GM18907 (cell line): ENCODE results near the gene EIF2D.
A peak's percentile ranks its signal among the peaks of the same experiment; 100 is the strongest.
"Not testable (repeated sequence)": the region's sequence is repeated elsewhere in the genome, so short reads cannot be mapped to it uniquely, and the experiment has no call there.

Experiments used
- ATAC-seq: cut with Tn5 transposase; IDR thresholded peaks from one replicate; pipeline ENCODE4 v1.9.1; 2021; ENCODE audit warnings: mild to moderate bottlenecking, moderate library complexity; ENCODE audit not compliant: unreplicated experiment

Gene EIF2D

DNA sequence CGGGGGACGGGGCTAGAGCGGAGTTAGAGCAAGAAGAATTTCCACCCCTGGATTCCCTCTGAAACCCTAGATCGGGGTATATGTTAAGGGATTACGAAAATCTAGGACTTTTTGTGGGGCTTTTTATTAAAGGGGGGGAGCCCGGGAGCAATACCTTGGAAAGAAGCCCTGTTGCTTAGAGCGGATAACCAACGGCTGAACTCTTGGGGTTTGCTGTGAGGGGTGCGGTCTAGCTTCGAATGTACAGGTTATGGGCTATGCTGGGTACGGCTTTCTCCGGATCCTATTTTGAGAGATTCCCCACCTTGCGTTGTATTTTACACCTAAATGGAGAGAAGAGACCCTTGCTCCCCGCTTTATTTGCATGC is 23.7 kb upstream of the EIF2D start:
- ATAC-seq: peak; percentile 10

DNA sequence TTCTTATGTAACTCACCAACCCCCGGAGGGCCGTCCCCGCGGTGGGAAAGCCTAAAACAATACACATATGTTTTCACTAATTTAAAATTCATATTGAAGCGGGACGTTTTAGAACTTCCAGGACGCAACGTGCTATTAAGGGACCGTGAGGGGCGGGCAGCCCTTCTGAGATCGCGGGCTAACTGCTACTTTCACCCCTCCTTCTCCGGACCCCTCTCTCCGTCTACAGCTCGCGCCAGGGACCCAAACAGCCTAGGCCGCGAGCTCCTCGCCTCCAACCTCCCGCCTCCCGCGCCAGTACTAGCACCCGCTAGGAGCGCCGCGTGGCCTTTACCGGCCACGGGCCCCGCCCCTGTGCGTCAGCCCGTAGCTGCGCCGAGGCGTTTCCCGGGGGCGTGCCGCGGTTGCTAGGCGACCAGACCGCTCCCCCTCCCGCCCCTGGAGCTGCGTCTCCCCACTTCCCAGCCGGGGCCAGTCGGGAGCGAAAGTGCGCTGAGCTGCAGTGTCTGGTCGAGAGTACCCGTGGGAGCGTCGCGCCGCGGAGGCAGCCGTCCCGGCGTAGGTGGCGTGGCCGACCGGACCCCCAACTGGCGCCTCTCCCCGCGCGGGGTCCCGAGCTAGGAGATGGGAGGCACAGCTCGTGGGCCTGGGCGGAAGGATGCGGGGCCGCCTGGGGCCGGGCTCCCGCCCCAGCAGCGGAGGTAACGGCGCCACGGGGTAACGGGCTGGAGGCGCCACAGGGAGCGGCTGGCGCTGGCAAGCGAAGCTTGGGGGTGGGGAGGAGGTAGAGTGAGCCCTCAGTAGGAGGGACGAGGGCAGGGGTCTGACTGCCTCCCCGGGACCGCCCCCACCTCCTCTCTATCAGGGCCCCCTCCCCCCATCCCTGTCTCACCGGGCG is 23.1 kb upstream of the EIF2D start, which contains the start of gene DYRK3:
Gene DYRK3, plus strand, starts transcription at position 457 of the 898 bp plus-strand sequence. Its CDS starts 168 bp downstream, at position 625.
- peak; percentile 88 for ATAC-seq

DNA sequence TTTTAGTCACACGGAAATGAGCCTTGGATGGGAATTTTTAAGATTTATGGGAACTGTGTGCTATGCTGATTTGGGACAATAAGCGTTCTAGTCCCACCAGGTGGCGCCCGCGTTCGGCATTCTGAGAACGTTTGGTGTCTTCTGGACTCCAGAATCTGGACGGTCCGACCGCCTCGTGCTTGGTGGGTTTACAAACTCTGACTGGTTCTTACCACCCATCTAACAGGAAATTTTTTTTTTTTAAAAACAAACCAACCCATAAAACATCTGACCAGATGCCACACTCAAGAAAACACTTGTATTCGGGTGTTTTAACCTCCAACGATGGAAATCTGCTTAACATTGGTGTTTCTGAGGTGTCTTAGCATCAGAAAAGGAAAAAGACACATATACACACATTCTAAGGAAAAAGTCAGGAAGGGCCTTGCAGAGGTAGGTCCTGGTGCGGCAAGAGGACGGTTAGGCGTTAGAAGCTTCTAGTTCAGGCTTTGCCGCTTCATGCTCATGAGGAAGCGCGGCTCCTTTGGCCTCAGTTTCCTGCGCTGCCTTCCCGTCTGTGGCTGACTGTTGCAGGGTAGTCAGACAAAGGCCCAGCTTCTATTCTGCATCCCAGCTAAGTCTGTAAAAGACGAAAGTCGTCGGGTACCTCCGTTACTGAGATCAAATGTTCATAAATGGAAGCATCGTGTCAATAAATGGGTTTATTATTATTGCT is 22.3 kb upstream of the EIF2D start:
- no peak for ATAC-seq

DNA sequence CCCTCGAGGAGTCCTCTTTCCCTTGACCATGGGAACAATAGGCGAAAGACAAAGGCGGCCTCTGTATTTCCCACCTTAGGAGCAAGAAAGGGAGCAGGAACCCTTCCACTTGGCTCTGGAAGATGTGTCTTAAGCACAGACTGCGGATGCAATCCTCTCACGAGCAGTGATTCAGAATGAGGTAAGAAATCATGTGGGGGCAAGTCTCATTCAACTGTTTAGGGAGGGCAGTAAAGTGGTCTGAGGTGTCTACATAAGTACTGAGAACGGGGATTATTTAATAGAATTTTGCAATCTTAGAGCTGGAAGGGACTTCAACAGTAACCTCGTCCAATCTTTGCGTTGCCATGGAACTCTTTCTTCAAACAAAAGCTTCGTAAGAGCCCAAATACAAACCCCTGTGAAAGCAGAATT is 21.4 kb upstream of the EIF2D start:
- ATAC-seq: no peak

DNA sequence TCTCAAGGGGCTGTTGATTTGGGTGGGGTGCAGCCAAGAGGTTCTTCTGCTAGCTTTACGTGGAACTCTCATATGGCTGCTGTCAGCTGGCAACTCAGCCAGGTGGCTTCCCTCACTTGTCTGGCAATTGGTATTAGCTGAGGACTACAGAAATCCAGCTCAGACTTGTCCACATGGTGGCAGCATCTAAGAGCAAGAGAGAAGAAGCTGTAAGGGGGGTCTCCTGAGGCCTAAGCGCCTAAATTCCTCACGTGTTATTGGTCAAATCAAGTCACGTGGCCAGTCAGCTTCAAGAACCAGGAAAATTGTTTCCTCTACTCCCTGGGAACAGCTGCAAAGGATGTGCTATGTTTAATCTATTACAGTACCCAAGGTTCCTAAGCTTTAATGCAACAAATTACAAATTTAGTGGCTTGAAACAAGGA is 18.8 kb upstream of the EIF2D start:
- peak; percentile 31 for ATAC-seq

DNA sequence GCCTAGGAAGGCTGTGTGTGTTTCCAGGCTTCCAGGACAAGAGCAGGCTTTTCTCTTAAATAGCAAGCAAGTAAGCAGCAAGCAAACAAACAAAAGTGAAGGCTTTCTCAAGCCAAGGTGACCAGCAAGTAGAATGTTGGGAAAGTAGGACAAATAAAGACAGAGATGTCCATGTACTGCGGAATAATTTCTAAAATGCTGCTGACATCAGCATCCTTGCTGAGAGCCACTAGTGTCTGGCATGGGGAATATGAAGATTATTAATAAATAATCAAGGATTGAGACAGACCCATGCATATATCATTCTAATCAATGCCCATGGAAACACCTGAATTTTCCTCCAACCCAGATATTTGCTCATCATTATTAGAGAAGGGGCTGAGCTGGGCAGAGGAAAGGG is 16.7 kb upstream of the EIF2D start:
- ATAC-seq: no peak

DNA sequence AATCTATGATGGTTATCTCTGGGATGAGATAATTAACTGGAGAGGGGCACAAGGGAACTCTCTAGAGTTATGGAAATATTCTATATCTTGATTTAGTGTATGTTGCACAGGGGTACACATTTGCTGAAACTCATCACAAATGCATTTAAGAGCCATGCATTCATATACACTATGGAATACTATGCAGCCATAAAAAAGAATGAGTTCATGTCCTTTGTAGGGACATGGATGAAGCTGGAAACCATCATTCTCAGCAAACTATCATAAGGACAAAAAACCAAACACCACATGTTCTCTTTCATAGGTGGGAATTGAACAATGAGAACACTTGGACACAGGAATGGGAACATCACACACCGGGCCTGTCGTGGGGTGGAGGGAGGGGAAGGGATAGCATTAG is 14.1 kb upstream of the EIF2D start:
- not testable (repeated sequence) for ATAC-seq

DNA sequence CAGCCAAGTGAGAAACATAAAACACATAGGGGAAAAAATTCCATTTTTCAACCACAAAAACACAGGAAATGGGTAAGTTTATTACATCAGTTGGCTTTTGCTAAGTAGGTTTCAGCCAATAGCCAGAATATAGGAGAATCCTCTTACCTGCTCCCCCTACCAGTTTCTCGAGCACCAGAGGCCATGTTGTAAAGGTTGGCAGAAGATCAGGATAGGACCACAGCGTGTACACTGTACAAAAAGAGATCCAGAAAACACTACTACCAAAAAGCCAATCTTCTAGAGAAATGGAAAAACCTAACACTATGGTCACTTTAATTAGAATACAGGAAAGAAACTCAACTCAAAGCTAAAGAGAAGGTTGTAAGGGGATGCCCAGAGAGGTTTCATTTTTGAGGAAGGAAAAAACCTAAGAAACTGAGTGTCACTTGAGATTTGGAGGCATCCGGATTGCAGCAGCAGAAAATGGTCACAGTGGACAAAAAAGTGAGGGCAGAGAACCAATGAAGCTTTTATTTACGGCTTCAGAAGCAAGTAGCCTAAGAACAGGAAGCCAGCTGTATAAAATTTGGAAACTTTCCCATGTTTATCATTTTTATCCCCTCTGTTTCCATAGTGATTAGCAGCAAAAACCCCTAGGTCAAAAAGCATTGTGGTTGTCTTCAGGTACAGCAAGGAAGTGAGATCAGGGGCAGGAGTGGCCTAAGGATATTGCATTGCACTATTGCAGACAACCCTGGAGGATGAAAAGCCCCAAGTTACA is 2.9 kb downstream of the EIF2D start:
- peak; percentile 30 for ATAC-seq

DNA sequence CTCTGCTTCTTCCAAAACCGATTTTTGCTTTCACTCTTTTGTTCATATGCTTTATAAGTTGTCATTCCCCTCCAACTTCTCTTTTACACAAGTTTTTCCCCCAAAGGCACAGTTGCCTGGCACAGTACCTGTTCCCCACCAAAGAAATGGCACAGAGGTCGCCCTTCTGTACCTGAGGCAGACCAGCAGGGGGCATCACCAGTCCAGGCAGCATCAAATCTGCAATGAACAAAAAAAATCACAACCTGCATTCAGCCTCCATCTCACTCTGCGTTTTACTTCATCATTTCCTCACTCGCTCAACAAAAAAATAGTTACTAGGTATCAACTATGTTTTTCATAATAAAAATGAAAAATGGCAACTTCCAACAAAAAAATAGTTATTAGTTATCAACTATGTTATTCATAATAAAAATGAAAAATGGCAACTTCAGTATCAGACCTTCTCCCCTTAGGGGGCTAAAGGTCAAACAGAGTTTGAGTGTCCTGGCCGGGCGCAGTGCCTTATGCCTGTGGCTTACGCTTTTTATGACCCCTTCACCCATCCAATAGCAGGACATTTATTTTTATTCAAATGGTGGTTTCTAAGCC is 4.1 kb downstream of the EIF2D start:
- no peak for ATAC-seq

DNA sequence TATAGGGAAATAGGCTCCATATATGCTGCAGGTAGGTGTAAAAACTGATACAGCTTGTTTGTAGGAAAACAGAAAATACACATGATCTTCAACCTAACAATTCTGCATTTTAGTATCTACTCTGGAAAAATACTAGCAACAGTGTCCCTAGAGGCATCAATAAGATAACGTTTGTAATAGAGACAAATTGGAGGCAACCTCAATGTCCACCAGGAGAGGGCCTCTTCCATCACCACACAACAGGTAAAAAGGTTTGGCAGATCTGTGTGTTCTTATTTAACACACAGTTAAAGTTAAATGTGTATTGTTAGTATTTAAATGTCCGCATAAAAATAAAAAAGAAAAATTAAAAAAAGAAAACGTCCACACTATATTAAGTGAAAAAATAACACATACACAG is 5.4 kb downstream of the EIF2D start:
- no peak for ATAC-seq

DNA sequence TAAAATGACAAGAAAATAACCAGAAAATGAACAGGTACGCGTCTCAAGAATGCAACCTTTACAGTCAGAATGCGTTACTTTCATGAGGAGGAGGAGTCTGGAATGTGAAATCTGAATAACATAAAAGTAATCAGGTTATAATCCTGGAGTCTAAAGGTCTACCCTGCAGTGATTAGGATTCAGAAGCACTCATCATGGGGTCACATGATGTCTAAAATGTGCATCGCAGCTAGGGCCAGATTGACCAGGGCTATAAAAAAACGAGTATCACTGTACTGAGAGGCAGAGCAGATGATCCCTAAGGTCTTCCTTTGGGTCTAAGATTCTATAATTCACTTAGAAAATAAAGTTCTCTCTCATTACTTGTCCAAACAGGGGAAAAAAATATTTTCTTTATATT is 7.4 kb downstream of the EIF2D start:
- no peak for ATAC-seq

DNA sequence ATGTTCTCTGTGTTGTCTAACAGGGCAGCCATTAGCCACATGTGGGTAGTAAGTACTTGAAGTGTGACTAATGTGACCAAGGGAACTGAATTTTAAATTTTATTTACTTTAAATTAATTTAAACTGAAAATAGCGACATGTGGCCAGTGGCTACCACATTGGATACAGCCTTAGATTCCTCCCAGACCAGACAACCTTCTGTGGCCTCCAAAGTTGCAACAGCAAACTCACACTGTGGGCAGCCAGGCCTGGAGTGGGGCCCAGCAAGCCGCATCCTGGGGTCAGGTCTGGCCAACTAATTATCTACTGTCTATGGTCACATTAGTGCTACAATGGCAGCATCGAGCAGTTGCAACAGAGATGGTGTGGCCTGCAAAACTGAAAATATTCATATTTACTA is 11.7 kb downstream of the EIF2D start:
- no peak for ATAC-seq

DNA sequence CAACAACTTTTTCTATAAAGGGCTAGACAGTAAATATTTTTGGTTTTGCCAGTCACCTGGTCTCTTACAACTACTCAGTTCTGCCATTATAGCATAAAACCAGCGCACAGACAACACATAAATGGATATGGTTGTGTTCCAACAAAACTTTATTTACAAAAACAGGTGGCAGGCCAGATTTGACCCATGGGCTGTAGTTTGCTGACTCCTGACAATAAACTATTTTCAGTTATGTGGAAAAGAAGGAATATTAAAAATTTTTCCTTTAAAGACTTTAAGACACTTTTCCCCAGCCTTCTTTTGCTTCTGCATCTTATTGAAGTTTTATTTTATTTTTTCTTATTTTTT is 16.0 kb downstream of the EIF2D start:
- no peak for ATAC-seq

DNA sequence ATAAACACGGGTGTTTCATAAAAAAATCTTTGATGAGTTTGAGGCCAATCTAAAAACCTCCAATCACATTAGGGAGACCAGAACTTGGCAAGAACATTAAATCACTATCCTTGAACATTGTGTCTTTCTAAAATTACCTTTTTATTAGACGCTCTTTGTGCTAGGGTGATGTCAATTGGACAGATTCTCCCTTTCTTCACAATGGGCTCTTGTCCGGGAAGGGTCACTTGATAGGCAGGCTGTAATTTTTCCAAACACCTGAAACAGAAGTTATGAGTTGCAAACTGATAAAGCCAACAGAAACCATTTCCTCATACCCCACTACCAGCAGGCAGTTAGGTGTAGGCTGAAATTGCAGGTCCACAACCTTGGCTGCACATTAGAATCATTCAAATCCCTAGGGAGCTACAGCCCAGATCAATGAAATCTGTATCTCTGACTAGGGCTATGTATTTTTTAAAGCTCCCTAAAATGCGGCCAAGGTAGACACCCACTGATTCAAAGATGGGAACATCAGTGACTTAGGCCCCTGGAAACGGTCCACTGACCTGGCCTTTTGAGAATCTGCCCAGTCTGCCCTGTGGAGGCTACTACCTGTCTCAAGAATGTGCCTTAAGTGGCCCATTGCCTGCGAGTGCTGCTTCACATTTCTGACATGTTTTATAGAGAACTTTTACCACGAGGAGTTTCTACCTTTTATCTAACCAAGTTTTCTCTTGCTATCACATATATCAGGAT is 16.5 kb downstream of the EIF2D start:
- no peak for ATAC-seq

DNA sequence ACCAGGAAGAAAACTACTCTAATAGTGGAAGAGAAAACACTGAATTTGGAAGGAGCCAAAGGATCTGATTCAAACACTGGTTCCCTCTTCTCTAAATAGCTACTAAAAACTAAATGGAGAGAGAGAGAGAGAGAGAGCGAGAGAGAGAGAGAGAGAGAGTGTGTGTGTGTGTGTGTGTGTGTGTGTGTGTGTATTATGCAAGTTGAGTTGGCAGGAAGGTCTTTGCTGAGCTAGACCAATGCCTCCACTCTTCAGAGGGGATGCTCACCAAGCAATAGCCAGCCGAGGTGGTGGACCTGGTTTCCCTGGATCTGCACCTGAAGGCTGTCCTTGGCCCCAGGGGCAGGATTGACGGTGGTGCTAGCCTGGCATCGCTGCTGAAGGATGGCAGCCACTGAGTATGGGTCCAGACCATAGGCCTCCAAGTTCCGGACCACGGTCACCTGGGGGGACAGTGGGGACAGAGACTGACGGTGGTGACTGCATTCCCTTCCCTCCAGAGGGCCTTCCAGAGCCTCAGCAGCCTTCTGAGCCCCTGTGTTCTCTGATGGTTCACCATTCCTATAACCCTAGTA is 18.8 kb downstream of the EIF2D start:
- ATAC-seq: no peak

DNA sequence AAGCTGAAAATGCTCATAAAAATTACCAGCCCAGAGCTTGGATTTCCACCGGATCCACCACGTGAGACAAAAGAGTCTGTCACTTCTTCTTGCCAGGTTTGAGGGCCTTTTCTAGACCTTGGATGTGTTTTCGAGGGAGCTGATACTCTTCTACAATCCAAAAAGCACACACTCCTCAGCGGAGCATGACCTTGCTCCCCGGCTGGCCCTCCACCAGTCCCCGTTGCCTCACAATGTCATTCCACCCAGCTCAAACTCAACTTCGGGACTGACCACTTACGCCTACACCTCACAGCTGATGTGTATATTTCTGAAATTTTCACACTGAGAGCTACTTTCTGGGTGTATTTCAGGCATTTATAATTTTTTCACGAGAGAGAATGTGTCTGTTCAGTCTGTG is 20.6 kb downstream of the EIF2D start:
- ATAC-seq: no peak

DNA sequence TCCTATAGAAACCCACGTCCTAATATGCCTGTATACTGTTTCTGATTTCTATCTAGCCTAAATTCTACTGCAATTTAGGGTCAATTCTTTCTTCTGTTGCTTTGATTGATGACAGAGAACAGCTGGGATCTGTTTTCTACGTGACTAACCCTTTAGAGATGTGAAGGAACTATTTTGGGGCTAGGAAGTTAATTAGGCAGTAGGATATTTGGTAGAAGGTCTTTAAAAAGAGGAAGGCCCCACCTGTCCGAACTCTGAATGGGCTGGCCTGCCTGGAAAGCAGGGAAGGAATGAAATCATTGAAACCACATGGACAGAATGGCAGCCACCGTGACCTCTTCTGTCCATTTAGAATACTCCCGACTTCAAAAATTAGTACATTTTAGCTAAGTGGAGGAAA is 21.0 kb downstream of the EIF2D start:
- no peak for ATAC-seq

DNA sequence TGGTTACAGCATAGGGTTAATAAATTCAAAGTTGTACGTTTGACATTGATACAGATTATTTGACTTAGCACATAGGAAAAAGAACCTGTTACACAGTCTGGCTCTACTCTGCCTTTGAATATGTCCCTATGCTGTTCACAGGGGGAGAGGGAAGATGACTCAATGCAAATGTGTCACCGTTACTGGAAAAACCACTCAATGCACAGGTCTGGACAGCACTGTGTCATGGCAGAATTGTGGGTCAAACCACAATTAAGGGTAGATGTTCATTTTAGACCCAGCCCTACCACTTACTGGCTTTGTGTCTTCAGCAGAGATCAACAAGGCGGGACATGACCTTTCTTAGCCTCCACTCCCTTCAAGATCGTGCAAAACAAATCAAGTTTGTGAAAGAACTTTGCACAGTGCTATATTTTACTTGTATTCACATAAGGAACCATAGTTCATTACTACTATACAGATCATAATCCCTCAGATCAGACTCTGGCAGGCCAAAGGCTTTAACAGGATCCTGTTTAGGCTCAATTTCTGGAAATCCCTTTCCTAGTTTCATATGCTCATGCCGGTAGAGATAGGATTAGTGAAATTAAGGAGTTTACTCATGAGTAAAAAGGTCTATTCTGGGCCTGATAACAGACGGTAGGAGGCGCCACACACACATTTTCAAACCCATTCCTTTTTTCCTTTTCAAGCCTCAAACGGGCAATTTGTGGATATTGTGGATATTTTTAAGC is 22.1 kb downstream of the EIF2D start:
- ATAC-seq: peak; percentile 42

DNA sequence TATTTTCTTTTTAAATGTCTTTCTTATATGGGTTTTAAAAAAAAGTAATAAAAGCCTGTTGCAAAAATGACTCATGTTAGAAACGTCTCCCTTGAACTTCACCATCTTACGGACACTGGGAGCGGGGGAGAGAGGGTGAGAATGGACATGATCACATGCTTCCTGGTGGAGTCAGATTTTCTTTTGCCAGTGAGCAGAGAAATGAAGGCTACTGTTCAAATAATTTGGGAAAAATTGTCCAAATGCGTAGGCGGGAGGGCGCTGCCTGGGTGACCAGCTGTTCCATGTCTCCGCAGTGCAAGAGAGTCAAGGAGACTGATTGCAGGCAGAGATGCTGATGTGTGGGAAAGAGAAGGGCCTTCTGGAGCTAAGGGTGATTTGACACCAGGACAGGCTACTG is 23.1 kb downstream of the EIF2D start:
- no peak for ATAC-seq
